Measurements from ENCODE around the gene TTLL5.
"Not testable (repeated sequence)": the region's sequence is repeated elsewhere in the genome, so short reads cannot be mapped to it uniquely, and the experiment has no call there.

GRCh38 chr14:75925141-75925840, 264.2 kb downstream of the TTLL5 start:
- TF ChIP-seq POLR2A, CTCF (IDR thresholded peaks at IDR 0.05): not testable (repeated sequence)
